ENCODE results near the gene CXCR6. TPM values are rescaled to one million over a fixed set of nuclear protein-coding genes. Genes with fewer than 3 reads are reported as not detected.

Gene CXCR6
- total RNA-seq, 1 experiment from 2014 or later = not detected

DNA sequence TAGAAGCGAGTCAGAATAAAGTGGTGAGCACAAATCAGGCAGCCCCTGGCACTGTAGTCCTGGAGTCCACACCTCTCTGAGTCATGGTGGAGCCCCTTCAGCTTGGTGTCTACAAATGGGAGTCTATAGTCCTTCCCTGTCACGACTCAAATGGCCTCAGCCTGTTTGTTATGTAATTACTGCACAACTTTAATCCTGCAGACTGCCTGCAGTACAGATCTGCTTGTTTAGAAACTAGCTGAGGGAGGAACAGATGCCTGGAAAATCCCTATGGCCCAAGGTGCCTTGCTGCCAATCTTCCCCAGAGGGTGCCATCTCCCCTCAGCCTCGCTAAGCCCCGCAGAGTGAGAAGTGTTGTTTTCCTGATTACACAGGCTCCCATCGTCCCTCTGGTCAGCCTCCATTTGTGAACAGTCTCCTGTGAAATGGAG is 3.9 kb upstream of the CXCR6 start:
- Histone ChIP-seq H3K23ac (ENCODE audit: insufficient read length, low read depth, low read length) (no peak overlapping the region), H3K23me2 (ENCODE audit: insufficient read length, low read depth, low read length, poor library complexity, severe bottlenecking) (no peaks in the 10 kb centered on the region), H3K79me2 (ENCODE audit: insufficient read depth, low read length) (no peaks in the 10 kb centered on the region), H3K9me3 (ENCODE audit: control insufficient read depth, low read depth, low read length) (no peaks in the 10 kb centered on the region), H3K4ac (ENCODE audit: low read depth, low read length) (no peak overlapping the region), H3K4me2 (ENCODE audit: insufficient read depth, insufficient read length, low read length) (no peak overlapping the region), H2BK20ac (ENCODE audit: low read depth, low read length, poor library complexity, severe bottlenecking) (no peak overlapping the region), H3K9ac (ENCODE audit: extremely low read depth, insufficient read length, low read length) (no peak overlapping the region), H2BK12ac (ENCODE audit: insufficient read length, low read depth, low read length) (no peak overlapping the region), H2AFZ (ENCODE audit: low read length) (no peak overlapping the region), H3K27me3 (ENCODE audit: insufficient read depth, low read length) (no peaks in the 10 kb centered on the region), H2BK120ac (ENCODE audit: low read depth, low read length, poor library complexity, severe bottlenecking) (no peak overlapping the region), H2AK5ac (ENCODE audit: insufficient read length, low read length) (no peak overlapping the region), H3T11ph (ENCODE audit: low read length) (no peak overlapping the region), H3K4me1 (ENCODE audit: insufficient read depth, low read length) (no peaks in the 10 kb centered on the region), H2BK5ac (ENCODE audit: insufficient read length, low read length) (no peak overlapping the region), H3K79me1 (ENCODE audit: insufficient read depth, low read depth, low read length, poor library complexity, severe bottlenecking) (no peaks in the 10 kb centered on the region), H3K27ac (ENCODE audit: insufficient read length, low read depth, low read length) (no peak overlapping the region), H2BK15ac (ENCODE audit: low read depth, low read length) (no peak overlapping the region), H3K14ac (ENCODE audit: insufficient read depth, low read length) (no peak overlapping the region), H4K91ac (ENCODE audit: insufficient read length, low read depth, low read length) (no peak overlapping the region), H4K8ac (replicated peaks; ENCODE audit: insufficient read length, low read depth, low read length) (no peak overlapping the region), H3K56ac (ENCODE audit: insufficient read length, low read depth, low read length) (no peak overlapping the region), H4K20me1 (ENCODE audit: control insufficient read depth, insufficient read depth, insufficient read length) (no peaks in the 10 kb centered on the region), H3K18ac (ENCODE audit: insufficient read length, low read depth, low read length) (no peak overlapping the region), H4K5ac (ENCODE audit: insufficient read length, low read depth, low read length) (no peak overlapping the region)
- DNase-seq = no peak
- peaks cover 9 to 32% (median 28%) of the 10 kb centered on the region in 3 experiments; a peak in 5 of 7 replicates for H3K36me3 Mint-ChIP-seq (ENCODE audit: insufficient read depth in 1 of 3, low read depth in 3 of 3)
- peak overlapping the region in 2 of 3 experiments; percentile 31 to 61; a peak in 3 of 7 replicates for H3K27ac Mint-ChIP-seq
- peaks cover 16 to 20% of the 10 kb centered on the region in 2 experiments for H3K4me1 Mint-ChIP-seq
- WGBS (ENCODE audit: extremely low coverage, insufficient read length, low lambda C conversion rate) = no CpG with 5 or more reads among the region's 5 CpGs
- H3K9me3 Mint-ChIP-seq = no peaks in the 10 kb centered on the region
- no peaks in the 10 kb centered on the region for H3K27me3 Mint-ChIP-seq (ENCODE audit: low read depth)
- TF ChIP-seq, protein P1, sequence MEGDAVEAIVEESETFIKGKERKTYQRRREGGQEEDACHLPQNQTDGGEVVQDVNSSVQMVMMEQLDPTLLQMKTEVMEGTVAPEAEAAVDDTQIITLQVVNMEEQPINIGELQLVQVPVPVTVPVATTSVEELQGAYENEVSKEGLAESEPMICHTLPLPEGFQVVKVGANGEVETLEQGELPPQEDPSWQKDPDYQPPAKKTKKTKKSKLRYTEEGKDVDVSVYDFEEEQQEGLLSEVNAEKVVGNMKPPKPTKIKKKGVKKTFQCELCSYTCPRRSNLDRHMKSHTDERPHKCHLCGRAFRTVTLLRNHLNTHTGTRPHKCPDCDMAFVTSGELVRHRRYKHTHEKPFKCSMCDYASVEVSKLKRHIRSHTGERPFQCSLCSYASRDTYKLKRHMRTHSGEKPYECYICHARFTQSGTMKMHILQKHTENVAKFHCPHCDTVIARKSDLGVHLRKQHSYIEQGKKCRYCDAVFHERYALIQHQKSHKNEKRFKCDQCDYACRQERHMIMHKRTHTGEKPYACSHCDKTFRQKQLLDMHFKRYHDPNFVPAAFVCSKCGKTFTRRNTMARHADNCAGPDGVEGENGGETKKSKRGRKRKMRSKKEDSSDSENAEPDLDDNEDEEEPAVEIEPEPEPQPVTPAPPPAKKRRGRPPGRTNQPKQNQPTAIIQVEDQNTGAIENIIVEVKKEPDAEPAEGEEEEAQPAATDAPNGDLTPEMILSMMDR (conservative IDR thresholded peaks at IDR 0.05) = no peak
- H3K4me3 Mint-ChIP-seq = no peak overlapping the region

All from H9 (cell line).